GM12801 (cell line): Measurements from ENCODE around the gene SCRT2.

ENCODE experiments used
- CTCF ChIP-seq: IDR thresholded peaks from one replicate; pipeline ENCODE4 v1.5.1; 2011; ENCODE audit warnings: control low read depth; ENCODE audit not compliant: insufficient read length; ENCODE audit errors: extremely low read depth

The SCRT2 gene

GRCh38 chr20:689348-689747 is 13.7 kb upstream of the SCRT2 start:
- no peak for TF ChIP-seq CTCF

DNA sequence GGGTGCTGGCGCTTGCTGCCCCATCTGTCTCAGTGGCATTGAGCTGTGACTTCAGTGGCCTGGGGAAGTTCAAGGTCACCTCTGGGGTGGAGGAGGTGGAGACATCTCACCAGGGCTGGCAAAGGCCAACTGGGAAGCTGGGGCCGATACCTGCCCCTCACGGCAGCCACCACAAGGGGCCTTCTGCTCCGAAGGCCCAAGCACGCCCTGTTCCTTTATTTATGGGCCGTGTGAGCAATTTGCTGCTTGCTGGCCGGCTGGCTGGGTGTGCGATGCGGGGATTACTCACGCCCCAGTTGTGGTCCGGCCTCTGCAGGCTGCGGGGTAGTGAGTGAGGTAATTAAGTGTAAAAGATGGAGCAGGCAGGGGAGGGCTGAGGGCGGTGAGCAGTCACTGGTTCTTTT is 13.2 kb upstream of the SCRT2 start:
- no peak for TF ChIP-seq CTCF

DNA sequence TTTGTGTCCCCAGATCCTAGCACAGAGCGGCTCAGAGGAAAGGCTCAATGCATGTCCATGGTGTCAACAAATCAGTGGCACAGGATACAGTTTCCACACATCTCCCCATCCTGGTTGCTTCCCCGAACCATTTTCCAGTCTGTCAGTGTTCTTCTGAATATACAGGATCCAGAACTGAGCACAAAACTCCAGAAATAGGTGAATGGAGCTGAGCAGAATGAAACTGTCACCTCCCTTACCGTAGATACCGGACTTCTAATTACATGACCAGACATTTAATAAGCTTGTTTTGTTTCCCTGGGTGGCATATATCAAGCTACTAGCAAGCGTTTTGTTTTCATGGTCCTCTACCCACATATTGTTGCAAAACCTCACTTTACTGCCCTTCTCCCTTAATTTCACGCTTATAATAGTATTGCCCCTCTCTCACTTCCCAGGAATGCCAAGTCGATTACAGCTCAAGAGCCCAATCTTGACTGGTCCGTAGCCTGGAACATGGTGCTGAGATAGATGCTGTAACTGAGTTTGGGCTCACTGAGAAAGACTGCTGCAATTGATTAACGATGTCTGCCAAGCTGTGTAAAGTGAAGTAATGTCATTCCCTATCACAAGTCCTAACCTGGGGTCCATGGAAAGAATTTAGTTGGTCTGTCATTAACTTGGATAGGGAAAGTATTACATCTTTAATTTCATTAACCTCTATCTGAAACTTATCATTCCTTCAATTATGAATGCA is 12.0 kb upstream of the SCRT2 start:
- no peak for TF ChIP-seq CTCF

DNA sequence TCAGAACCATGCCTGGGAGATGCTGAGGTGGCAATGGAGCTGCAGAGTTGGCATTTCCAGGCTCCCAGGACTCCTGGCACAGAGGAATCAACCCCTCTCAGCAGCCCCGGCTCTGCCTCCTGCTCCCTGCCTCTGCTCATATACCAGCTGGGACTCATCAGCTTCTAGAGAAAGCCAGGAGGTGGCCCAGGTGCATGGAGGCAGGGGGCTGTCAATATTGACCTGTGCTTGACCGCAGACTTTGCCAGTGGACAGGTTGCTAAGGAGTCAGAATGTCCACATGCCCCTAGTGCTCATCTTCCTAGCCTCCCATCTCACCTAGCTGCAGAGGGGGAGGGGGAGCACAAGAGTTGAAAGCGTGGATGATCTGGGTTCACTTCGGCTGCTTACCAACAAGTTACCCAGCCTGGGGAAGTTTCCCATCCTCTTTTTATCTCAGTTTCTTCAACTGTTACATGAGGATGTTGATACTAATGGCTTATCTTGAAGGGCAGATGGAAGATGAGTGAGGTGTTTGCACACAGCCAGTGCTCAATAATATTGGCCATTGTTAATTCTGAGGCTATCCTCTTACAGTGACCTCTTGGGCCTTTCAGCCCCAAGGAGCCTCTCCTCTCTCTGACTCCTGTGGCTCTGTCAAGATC is 9.2 kb upstream of the SCRT2 start:
- TF ChIP-seq CTCF, result no peak

- TF ChIP-seq CTCF, result no peak
Measured at GRCh38 chr20:682123-682522, 6.5 kb upstream of the SCRT2 start.

DNA sequence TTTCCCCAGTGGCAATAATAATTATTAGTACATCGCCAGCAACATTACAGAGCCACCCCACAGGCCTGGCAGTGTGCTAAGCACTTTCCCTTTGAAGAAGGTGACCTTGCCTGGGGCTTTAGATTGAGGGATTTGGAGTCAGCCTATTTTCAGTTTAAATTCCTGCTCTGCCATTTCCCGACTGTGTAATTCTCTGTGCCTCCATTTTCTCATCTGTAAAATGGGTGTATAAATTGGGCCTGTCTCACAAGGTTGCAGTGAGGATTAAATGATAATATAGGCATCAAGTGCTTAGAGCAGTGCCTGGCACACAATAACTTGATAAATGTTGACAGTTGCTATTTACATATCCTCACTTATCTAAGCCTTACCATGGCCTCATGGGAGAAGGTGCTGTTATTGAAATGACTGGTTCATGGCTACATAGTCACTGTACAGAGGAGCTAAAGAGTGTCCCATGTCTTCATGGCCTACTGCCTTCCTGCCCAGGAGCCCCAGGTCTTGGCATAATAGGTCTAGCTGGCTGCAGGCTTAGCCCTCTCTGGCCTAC is 5.1 kb upstream of the SCRT2 start:
- no peak for TF ChIP-seq CTCF

- no peak for TF ChIP-seq CTCF
Measured at GRCh38 chr20:677957-678356, 2.4 kb upstream of the SCRT2 start.
